B cell (primary cell): ENCODE results near the gene ARFGAP3. TPM values are rescaled to one million over a fixed set of nuclear protein-coding genes. Genes with fewer than 3 reads are reported as not detected.
A peak's percentile ranks its signal among the peaks of the same experiment; 100 is the strongest.

Experiments used
- ATAC-seq: fragments of 200-7000 bp; cut with Tn5 transposase; one replicate; pipeline ENCODE4 v1.10.0; 2021; ENCODE audit warnings: low read depth, mild to moderate bottlenecking, moderate number of reproducible peaks, moderate library complexity
- CTCF ChIA-PET: fragments of 350-600 bp; sonication (Branson Sonifier 250); formaldehyde crosslinking; loops from one replicate; lab custom pipeline; 2021; ENCODE audit warnings: antibody characterized with exemption, inconsistent platforms; lab: Charles Lee
- POLR2A ChIA-PET: fragments of 350-600 bp; sonication (Branson Sonifier 250); formaldehyde crosslinking; loops from one replicate; lab custom pipeline; 2021; ENCODE audit warnings: antibody characterized with exemption; lab: Charles Lee
- DNase-seq: peaks from one replicate; pipeline ENCODE4 v3.0.0; 2013
- H2AFZ ChIP-seq: 2 replicates; pipeline ENCODE4 v1.6.1; 2012; ENCODE audit warnings: mild to moderate bottlenecking, low read depth, low read length; ENCODE audit not compliant: insufficient read depth, poor library complexity, severe bottlenecking
- H3K27ac ChIP-seq, 2 donors: 1 replicate in 1 of 2; 2 replicates in 1 of 2; pipeline ENCODE4 v1.5.1; 2012 to 2013; ENCODE audit warnings: low read length in 2 of 2, mild to moderate bottlenecking in 2 of 2, moderate library complexity in 1 of 2
- H3K27me3 ChIP-seq, 4 experiments: fragments of 200-600 bp in 1 of 4; sonication (generic) in 1 of 4; replicated peaks in 1 of 4; 1 replicate in 2 of 4; 2 replicates in 2 of 4; pipeline versions ENCODE4 v1.6.1 to v1.7.0; 2013 to 2016; ENCODE audit warnings: low read length in 3 of 4, mild to moderate bottlenecking in 2 of 4, mixed read lengths in 1 of 4, moderate library complexity in 1 of 4; ENCODE audit not compliant: insufficient read depth in 4 of 4, control insufficient read depth in 3 of 4; ENCODE audit errors: control extremely low read depth in 1 of 4
- H3K36me3 ChIP-seq, 2 experiments: replicated peaks in 1 of 2; 1 replicate in 1 of 2; 2 replicates in 1 of 2; pipeline versions ENCODE4 v1.6.1 to v1.7.1; 2013; ENCODE audit warnings: low read length in 1 of 2; ENCODE audit not compliant: insufficient read depth in 2 of 2, control insufficient read depth in 1 of 2; ENCODE audit errors: control extremely low read depth in 1 of 2, extremely low read depth in 1 of 2
- H3K4me1 ChIP-seq, 2 donors: fragments of 200-600 bp in 1 of 2; sonication (generic) in 1 of 2; 1 replicate in 1 of 2; 2 replicates in 1 of 2; pipeline versions ENCODE4 v1.5.1 to v1.6.1; 2013 to 2017; ENCODE audit warnings: low read length in 2 of 2; ENCODE audit not compliant: control insufficient read depth in 2 of 2, insufficient read depth in 2 of 2
- H3K4me2 ChIP-seq: replicated peaks from 2 replicates; pipeline ENCODE3; 2012; ENCODE audit warnings: mild to moderate bottlenecking, low read depth, low read length; ENCODE audit not compliant: poor library complexity, severe bottlenecking
- H3K4me3 ChIP-seq, 5 experiments: fragments of 200-600 bp in 1 of 5; sonication (generic) in 1 of 5; 1 replicate in 3 of 5; 2 replicates in 2 of 5; pipeline versions ENCODE4 v1.5.1 to v1.7.0; 2011 to 2016; ENCODE audit warnings: low read length in 4 of 5, mild to moderate bottlenecking in 4 of 5, low read depth in 2 of 5, control low read depth in 1 of 5, moderate library complexity in 1 of 5; ENCODE audit not compliant: insufficient read depth in 1 of 5; ENCODE audit errors: control extremely low read depth in 1 of 5, extremely low read depth in 1 of 5
- H3K79me2 ChIP-seq: fragments of 200-600 bp; sonication (generic); one replicate; pipeline ENCODE4 v1.6.0; 2016; ENCODE audit warnings: low read length; ENCODE audit not compliant: control insufficient read depth, insufficient read depth
- H3K9ac ChIP-seq: fragments of 200-600 bp; sonication (generic); 2 replicates; pipeline ENCODE4 v1.6.1; 2017; ENCODE audit warnings: mild to moderate bottlenecking, low read length, moderate library complexity
- H3K9me3 ChIP-seq, 3 donors: one replicate each; pipeline versions ENCODE4 v1.6.1 to v1.7.1; 2013; ENCODE audit warnings: low read length in 2 of 3; ENCODE audit not compliant: control insufficient read depth in 2 of 3, insufficient read depth in 1 of 3; ENCODE audit errors: control extremely low read depth in 1 of 3
- H4K20me1 ChIP-seq: 2 replicates; pipeline ENCODE4 v1.6.0; 2012; ENCODE audit warnings: mild to moderate bottlenecking, low read length; ENCODE audit not compliant: insufficient read depth, control insufficient read depth, poor library complexity, severe bottlenecking
- H3K27ac Mint-ChIP-seq: one replicate; pipeline ENCODE4 v1.8.0; 2021; ENCODE audit warnings: mixed read lengths
- H3K27me3 Mint-ChIP-seq: one replicate; pipeline ENCODE4 v1.8.0; 2021; ENCODE audit warnings: mixed read lengths
- H3K4me1 Mint-ChIP-seq: one replicate; pipeline ENCODE4 v1.8.0; 2021; ENCODE audit warnings: mixed read lengths
- H3K4me3 Mint-ChIP-seq: one replicate; pipeline ENCODE4 v1.8.0; 2021; ENCODE audit warnings: mixed read lengths
- H3K9me3 Mint-ChIP-seq: one replicate; pipeline ENCODE4 v1.8.0; 2022; ENCODE audit warnings: mixed read lengths; ENCODE audit not compliant: insufficient read depth
- EZH2 ChIP-seq: IDR thresholded peaks from 2 replicates; pipeline ENCODE4 v1.6.1; 2012; ENCODE audit warnings: borderline replicate concordance, low read depth, mild to moderate bottlenecking, moderate library complexity, low read length; ENCODE audit not compliant: insufficient read depth, poor library complexity, severe bottlenecking
- WGBS: methylation state at CpG from one replicate; pipeline ENCODE4 v1.1.5; 2013; ENCODE audit warnings: missing lambda C conversion rate; ENCODE audit not compliant: insufficient coverage; 5-methylcytosine and 5-hydroxymethylcytosine counted together
- intact Hi-C: fragments of 100-400 bp; cut with micrococcal nuclease; formaldehyde crosslinking; loops from one replicate; pipeline ENCODE4 v1.10.0; 2022
- polyA plus RNA-seq: library from polyadenylated mRNA; depleted of rRNA; stranded (reverse); fragments of >200 nt; gene quantifications from 2 replicates; pipeline ENCODE4 v1.2.3, GENCODE V29; 2012
- total RNA-seq, 2 donors: library from RNA; stranded (reverse); fragments of 120-200 nt in 1 of 2; gene quantifications; 1 replicate in 1 of 2; 2 replicates in 1 of 2; pipeline versions ENCODE4 v1.2.3 to v1.2.4, GENCODE V29; 2013 to 2022
- TF ChIP-seq, protein P1 (sequence below): fragments of 200-600 bp; IDR thresholded peaks from one replicate; pipeline ENCODE4 v1.8.0; 2022; ENCODE audit warnings: antibody characterized with exemption, mild to moderate bottlenecking

The ARFGAP3 gene
- total and polyA plus RNA-seq, 2 donors (not counting 1 experiment from before 2014, with no cell fraction given) = 10.7 to 33.2 TPM

DNA sequence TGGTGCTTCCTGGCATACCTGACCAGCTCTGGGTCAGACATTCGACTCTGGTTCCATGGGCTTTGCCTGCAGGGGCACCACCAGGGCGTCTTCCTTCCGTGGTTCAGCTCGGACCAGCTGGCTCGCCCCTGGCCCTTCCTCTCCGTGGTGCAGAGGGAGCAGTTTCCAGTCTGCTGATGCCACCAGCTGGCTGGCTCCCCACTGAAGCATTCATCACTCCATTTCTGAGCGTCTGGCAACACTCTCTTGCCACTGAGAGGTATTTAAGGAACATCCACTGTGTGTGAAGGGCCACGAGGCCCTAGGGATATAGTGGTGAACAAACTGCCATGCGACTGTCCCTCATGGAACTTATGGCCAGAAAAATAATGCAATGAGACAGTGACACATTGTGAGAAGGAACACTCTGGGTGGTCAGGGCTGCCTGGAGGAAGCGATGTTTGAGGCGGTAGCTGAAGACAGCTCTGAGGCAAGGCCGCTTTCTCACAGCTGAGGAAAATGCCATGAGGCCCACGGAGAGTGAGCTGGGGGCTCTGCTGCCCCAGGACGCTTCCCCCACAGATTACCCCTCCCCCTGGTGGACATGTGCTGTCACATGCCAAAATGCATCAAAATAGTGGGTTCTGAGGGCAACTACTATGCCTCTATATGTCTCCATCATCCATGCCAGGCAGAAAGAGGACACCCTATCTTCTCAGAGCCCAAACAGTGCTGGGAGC, 44.9 kb upstream of the ARFGAP3 start:
- WGBS = 69% methylated on average over 12 of the region's 14 CpGs
- TF ChIP-seq EZH2 = no peak
- TF ChIP-seq, protein P1, sequence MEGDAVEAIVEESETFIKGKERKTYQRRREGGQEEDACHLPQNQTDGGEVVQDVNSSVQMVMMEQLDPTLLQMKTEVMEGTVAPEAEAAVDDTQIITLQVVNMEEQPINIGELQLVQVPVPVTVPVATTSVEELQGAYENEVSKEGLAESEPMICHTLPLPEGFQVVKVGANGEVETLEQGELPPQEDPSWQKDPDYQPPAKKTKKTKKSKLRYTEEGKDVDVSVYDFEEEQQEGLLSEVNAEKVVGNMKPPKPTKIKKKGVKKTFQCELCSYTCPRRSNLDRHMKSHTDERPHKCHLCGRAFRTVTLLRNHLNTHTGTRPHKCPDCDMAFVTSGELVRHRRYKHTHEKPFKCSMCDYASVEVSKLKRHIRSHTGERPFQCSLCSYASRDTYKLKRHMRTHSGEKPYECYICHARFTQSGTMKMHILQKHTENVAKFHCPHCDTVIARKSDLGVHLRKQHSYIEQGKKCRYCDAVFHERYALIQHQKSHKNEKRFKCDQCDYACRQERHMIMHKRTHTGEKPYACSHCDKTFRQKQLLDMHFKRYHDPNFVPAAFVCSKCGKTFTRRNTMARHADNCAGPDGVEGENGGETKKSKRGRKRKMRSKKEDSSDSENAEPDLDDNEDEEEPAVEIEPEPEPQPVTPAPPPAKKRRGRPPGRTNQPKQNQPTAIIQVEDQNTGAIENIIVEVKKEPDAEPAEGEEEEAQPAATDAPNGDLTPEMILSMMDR = peak; percentile 48
- Histone ChIP-seq H3K27ac (no peak overlapping the region), H3K27me3 (no peaks in the 10 kb centered on the region), H3K4me1 (peaks cover 0 to 5% of the 10 kb centered on the region in 2 donors), H3K9ac (no peak overlapping the region), H4K20me1 (peaks cover 58% of the 10 kb centered on the region), H3K36me3 (peaks cover 0 to 31% of the 10 kb centered on the region in 2 experiments), H3K9me3 (no peaks in the 10 kb centered on the region), H3K79me2 (peaks cover 88% of the 10 kb centered on the region), H2AFZ (no peak overlapping the region), H3K4me3 (no peak overlapping the region), H3K4me2 (no peak overlapping the region)
- POLR2A ChIA-PET = no interaction called here
- peak overlapping the region; percentile 10 for H3K27ac Mint-ChIP-seq
- DNase-seq (peak; percentile 30), ATAC-seq (no peak)
- H3K27me3 Mint-ChIP-seq = no peaks in the 10 kb centered on the region
- no peak overlapping the region for H3K4me3 Mint-ChIP-seq
- H3K4me1 Mint-ChIP-seq = peaks cover 8% of the 10 kb centered on the region
- H3K9me3 Mint-ChIP-seq = no peaks in the 10 kb centered on the region
- CTCF ChIA-PET = interaction anchor here (1.2 to 2.9 kb wide), 8 partner anchors 9 to 132 kb away, joined by 3 to 13 read pairs (median 4); no protein-coding TSS in a partner anchor
- intact Hi-C loops = no loop called here

DNA sequence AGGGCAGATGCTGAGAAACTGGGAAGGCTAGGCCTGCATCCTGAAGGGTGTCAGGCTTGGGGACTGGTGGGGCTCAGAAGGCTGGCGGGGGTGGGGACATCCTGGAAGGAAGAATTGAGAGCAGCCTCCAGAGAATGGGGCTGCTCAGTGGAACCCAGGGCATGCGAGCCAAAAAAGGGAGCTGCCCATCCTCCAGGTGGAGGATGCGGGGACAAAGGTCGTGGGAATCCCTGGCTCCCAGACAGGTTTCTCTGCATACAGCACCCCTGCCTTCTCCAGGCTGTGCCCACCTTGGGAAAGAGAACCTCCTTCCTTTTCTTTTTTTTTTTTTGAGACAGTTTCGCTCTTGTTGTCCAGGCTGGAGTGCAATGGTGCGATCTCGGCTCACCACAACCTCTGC, 40.9 kb upstream of the ARFGAP3 start:
- peaks cover 0 to 24% of the 10 kb centered on the region in 2 experiments for H3K36me3 ChIP-seq
- Mint-ChIP-seq H3K4me1 (peaks cover 46% of the 10 kb centered on the region), H3K4me3 (no peak overlapping the region), H3K9me3 (no peaks in the 10 kb centered on the region), H3K27ac (no peak overlapping the region), H3K27me3 (no peaks in the 10 kb centered on the region)
- no peak overlapping the region for H3K9ac ChIP-seq
- H3K27ac ChIP-seq = no peak overlapping the region
- DNase-seq = no peak
- H4K20me1 ChIP-seq = peaks cover 24% of the 10 kb centered on the region
- CTCF ChIA-PET = interaction anchor here (0.7 to 1.0 kb wide), 2 partner anchors 23 to 30 kb away, joined by 4 to 5 read pairs; no protein-coding TSS in a partner anchor
- peaks cover 59% of the 10 kb centered on the region for H3K79me2 ChIP-seq
- ATAC-seq = no peak
- POLR2A ChIA-PET = interaction anchor here (0.7 kb wide), 1 partner anchor 10 kb away, joined by 4 read pairs; no protein-coding TSS in a partner anchor
- no peak overlapping the region for H2AFZ ChIP-seq
- H3K4me2 ChIP-seq = no peak overlapping the region
- H3K9me3 ChIP-seq = no peaks in the 10 kb centered on the region
- intact Hi-C loops = no loop called here
- 98% methylated on average over 6 of the region's 7 CpGs for WGBS
- no peak overlapping the region for H3K4me3 ChIP-seq
- TF ChIP-seq EZH2 = no peak
- TF ChIP-seq, protein P1 = no peak
- peaks cover 37 to 45% of the 10 kb centered on the region in 2 donors for H3K4me1 ChIP-seq
- no peaks in the 10 kb centered on the region for H3K27me3 ChIP-seq
